Skin of body (tissue), 2 donors: ENCODE measurements around the gene IL15RA. TPM values are rescaled to one million over a fixed set of nuclear protein-coding genes. Genes with fewer than 3 reads are reported as not detected.

Experiments used
- small RNA-seq: library from RNA; depleted of rRNA; stranded (forward); fragments of <200 nt; gene quantifications from one replicate; pipeline ENCODE3, GENCODE V24; 2014; ENCODE audit warnings: low replicate concordance
- total RNA-seq: library from RNA; depleted of rRNA; stranded (reverse); fragments of >200 nt; gene quantifications from one replicate; pipeline ENCODE4 v1.2.3, GENCODE V29; 2014

Gene IL15RA
- total RNA-seq, 1 donor from 2014 or later: 3.6 TPM

Small RNAs within 50 kb of the gene (small RNA-seq; reads per million reads assigned to genes)
- gene RF00397: not detected

Other genes starting within 250 kb of the IL15RA start
- 307 TPM for gene GDI2, start 164.1 kb downstream of the IL15RA start, total RNA-seq
- gene ANKRD16, start 87.7 kb downstream of the IL15RA start, total RNA-seq: 6.8 TPM
- 56.4 TPM for gene FBH1, start 87.3 kb downstream of the IL15RA start, total RNA-seq
- gene IL2RA, start 84.8 kb upstream of the IL15RA start, total RNA-seq: 0.30 TPM
- gene RBM17, start 111.5 kb upstream of the IL15RA start, total RNA-seq: 54.6 TPM
- 34.1 TPM for gene PFKFB3, start 225.4 kb upstream of the IL15RA start, total RNA-seq